Measurements from ENCODE around the gene C1QTNF9B. TPM values are rescaled to one million over a fixed set of nuclear protein-coding genes. Genes with fewer than 3 reads are reported as not detected.

Gene C1QTNF9B
- total RNA-seq, 4 donors from 2014 or later: 1.1 TPM; not detected in 3

- Histone ChIP-seq H3K4me1 (peaks cover 16% of the 10 kb centered on the region), H3K9me3 (no peaks in the 10 kb centered on the region), H3K4me3 (no peak overlapping the region), H3K36me3 (peaks cover 3% of the 10 kb centered on the region), H3K27ac (no peak overlapping the region), H3K27me3 (no peaks in the 10 kb centered on the region)
- TF ChIP-seq CTCF (IDR thresholded peaks at IDR 0.05): no peak
- TF ChIP-seq EP300 (IDR thresholded peaks at IDR 0.05): no peak
- TF ChIP-seq POLR2AphosphoS5 (IDR thresholded peaks at IDR 0.05): no peak
- TF ChIP-seq POLR2A (IDR thresholded peaks at IDR 0.05): no peak
- 81% methylated on average over 2 of the region's 2 CpGs for WGBS
- no peak for DNase-seq (ENCODE audit: low spot score in 2 of 2)
Observed at GRCh38 chr13:23849670-23850069, 47.6 kb downstream of the C1QTNF9B start.

- no peaks in the 10 kb centered on the region for H3K27me3 ChIP-seq
- no peak overlapping the region for H3K4me3 ChIP-seq
- peak overlapping the region; percentile 27 for H3K27ac ChIP-seq
- H3K36me3 ChIP-seq: peaks cover 3% of the 10 kb centered on the region
- TF ChIP-seq EP300 (IDR thresholded peaks at IDR 0.05) (no peak), POLR2AphosphoS5 (IDR thresholded peaks at IDR 0.05) (no peak), CTCF (IDR thresholded peaks at IDR 0.05) (no peak), POLR2A (IDR thresholded peaks at IDR 0.05) (no peak)
- DNase-seq (ENCODE audit: low spot score in 2 of 2): no peak
- H3K4me1 ChIP-seq: peaks cover 16% of the 10 kb centered on the region
- H3K9me3 ChIP-seq: no peaks in the 10 kb centered on the region
- WGBS: 42% methylated on average over 3 of the region's 8 CpGs
Observed at GRCh38 chr13:23848646-23849141, 48.6 kb downstream of the C1QTNF9B start.

GRCh38 chr13:23848019-23848418 lies 49.3 kb downstream of the C1QTNF9B start:
- Histone ChIP-seq H3K27me3 (no peaks in the 10 kb centered on the region), H3K9me3 (no peaks in the 10 kb centered on the region), H3K4me1 (peaks cover 16% of the 10 kb centered on the region), H3K4me3 (no peak overlapping the region), H3K36me3 (peaks cover 3% of the 10 kb centered on the region), H3K27ac (no peak overlapping the region)
- DNase-seq (ENCODE audit: low spot score in 2 of 2): no peak
- TF ChIP-seq POLR2AphosphoS5 (IDR thresholded peaks at IDR 0.05) (no peak), EP300 (IDR thresholded peaks at IDR 0.05) (no peak), POLR2A (IDR thresholded peaks at IDR 0.05) (no peak), CTCF (IDR thresholded peaks at IDR 0.05) (no peak)
- WGBS: 31% methylated on average over 2 of the region's 2 CpGs

GRCh38 chr13:23847497-23847896 lies 49.8 kb downstream of the C1QTNF9B start:
- H3K9me3 ChIP-seq: no peaks in the 10 kb centered on the region
- DNase-seq (ENCODE audit: low spot score in 2 of 2): no peak
- H3K27ac ChIP-seq: no peak overlapping the region
- H3K4me1 ChIP-seq: peaks cover 16% of the 10 kb centered on the region
- H3K27me3 ChIP-seq: no peaks in the 10 kb centered on the region
- no peak overlapping the region for H3K4me3 ChIP-seq
- H3K36me3 ChIP-seq: peaks cover 5% of the 10 kb centered on the region
- TF ChIP-seq POLR2AphosphoS5 (IDR thresholded peaks at IDR 0.05) (no peak), CTCF (IDR thresholded peaks at IDR 0.05) (no peak), POLR2A (IDR thresholded peaks at IDR 0.05) (no peak)
- 65% methylated on average over 2 of the region's 2 CpGs for WGBS

GRCh38 chr13:23845105-23845725 lies 52.1 kb downstream of the C1QTNF9B start:
- no peak for TF ChIP-seq POLR2AphosphoS5 (IDR thresholded peaks at IDR 0.05)
- TF ChIP-seq POLR2A (IDR thresholded peaks at IDR 0.05): no peak
- no peak for TF ChIP-seq EP300 (IDR thresholded peaks at IDR 0.05)
- no peak for TF ChIP-seq CTCF (IDR thresholded peaks at IDR 0.05)
- WGBS: 83% methylated on average over 5 of the region's 5 CpGs
- no peaks in the 10 kb centered on the region for H3K9me3 ChIP-seq
- H3K36me3 ChIP-seq: peaks cover 10% of the 10 kb centered on the region
- no peak overlapping the region for H3K27ac ChIP-seq
- H3K4me3 ChIP-seq: no peak overlapping the region
- H3K27me3 ChIP-seq: no peaks in the 10 kb centered on the region
- no peak for DNase-seq (ENCODE audit: low spot score in 2 of 2)
- peaks cover 16% of the 10 kb centered on the region for H3K4me1 ChIP-seq

Measured in suprapubic skin (tissue), 4 donors.